HG03442 (cell line): Measurements from ENCODE around the gene ANK2.
"Not testable (repeated sequence)": the region's sequence is repeated elsewhere in the genome, so short reads cannot be mapped to it uniquely, and the experiment has no call there.

Source experiments
- ATAC-seq: cut with Tn5 transposase; IDR thresholded peaks from one replicate; pipeline ENCODE4 v1.9.1; 2021; ENCODE audit warnings: mild to moderate bottlenecking, moderate library complexity; ENCODE audit not compliant: unreplicated experiment

Gene ANK2

GRCh38 chr4:113050837-113051236 lies 1.4 kb downstream of the ANK2 start:
- ATAC-seq = no peak

- ATAC-seq = no peak
These were observed 1.9 kb downstream of the ANK2 start for GRCh38 chr4:113051361-113051760.

- peak; percentile 100 for ATAC-seq
These were observed 3.0 kb downstream of the ANK2 start for GRCh38 chr4:113052379-113052951.

GRCh38 chr4:113053883-113054282 lies 4.4 kb downstream of the ANK2 start:
- ATAC-seq = no peak

- ATAC-seq = no peak
These were observed 6.9 kb downstream of the ANK2 start for GRCh38 chr4:113056318-113056717.

GRCh38 chr4:113057891-113058290 lies 8.4 kb downstream of the ANK2 start:
- no peak for ATAC-seq

- no peak for ATAC-seq
These were observed 10.2 kb downstream of the ANK2 start for GRCh38 chr4:113059449-113060182.

GRCh38 chr4:113060853-113061252 lies 11.4 kb downstream of the ANK2 start:
- no peak for ATAC-seq

GRCh38 chr4:113064244-113064643 lies 14.8 kb downstream of the ANK2 start:
- ATAC-seq = no peak

- no peak for ATAC-seq
These were observed 16.2 kb downstream of the ANK2 start for GRCh38 chr4:113065629-113066028.

GRCh38 chr4:113068771-113069170 lies 19.3 kb downstream of the ANK2 start:
- ATAC-seq = not testable (repeated sequence)

- ATAC-seq = no peak
These were observed 19.9 kb downstream of the ANK2 start for GRCh38 chr4:113069212-113069892.

GRCh38 chr4:113070755-113071154 lies 21.3 kb downstream of the ANK2 start:
- no peak for ATAC-seq

GRCh38 chr4:113071274-113071673 lies 21.8 kb downstream of the ANK2 start:
- no peak for ATAC-seq

- ATAC-seq = no peak
These were observed 22.4 kb downstream of the ANK2 start for GRCh38 chr4:113071805-113072204.

- no peak for ATAC-seq
These were observed 24.1 kb downstream of the ANK2 start for GRCh38 chr4:113073451-113074005.

- no peak for ATAC-seq
These were observed 28.1 kb downstream of the ANK2 start for GRCh38 chr4:113077575-113077974.

GRCh38 chr4:113078066-113078465 lies 28.6 kb downstream of the ANK2 start:
- ATAC-seq = no peak

GRCh38 chr4:113080050-113080449 lies 30.6 kb downstream of the ANK2 start:
- no peak for ATAC-seq

- no peak for ATAC-seq
These were observed 31.2 kb downstream of the ANK2 start for GRCh38 chr4:113080624-113081023.

GRCh38 chr4:113083346-113083745 lies 33.9 kb downstream of the ANK2 start:
- ATAC-seq = no peak

GRCh38 chr4:113086172-113086695 lies 36.8 kb downstream of the ANK2 start:
- no peak for ATAC-seq
